CD4-positive, CD25-positive, alpha-beta regulatory T cell (primary cell): ENCODE data around the gene BCKDK. TPM values are rescaled to one million over a fixed set of nuclear protein-coding genes. Genes with fewer than 3 reads are reported as not detected.

Experiments
- ATAC-seq, 2 donors: fragments of 150-1000 bp; cut with Tn5 transposase; one replicate each; pipeline ENCODE4 v1.10.0; 2021; ENCODE audit warnings: low read depth in 2 of 2, moderate number of reproducible peaks in 2 of 2, moderate library complexity in 1 of 2
- DNase-seq, 3 donors: peaks; one replicate each; pipeline versions ENCODE4 v3.0.0 to v3.0.0-alpha.2; 2012 to 2022; ENCODE audit warnings: mixed read lengths in 1 of 3
- H3K27ac ChIP-seq: one replicate; pipeline ENCODE4 v1.7.0; 2013; ENCODE audit warnings: mild to moderate bottlenecking, low read length; ENCODE audit not compliant: insufficient read depth, poor library complexity, severe bottlenecking
- H3K27me3 ChIP-seq: one replicate; pipeline ENCODE4 v1.7.0; 2013; ENCODE audit warnings: low read length; ENCODE audit not compliant: control insufficient read depth, insufficient read depth
- H3K36me3 ChIP-seq: one replicate; pipeline ENCODE4 v1.7.0; 2013; ENCODE audit warnings: mild to moderate bottlenecking, low read length, moderate library complexity; ENCODE audit not compliant: control insufficient read depth, insufficient read depth
- H3K4me1 ChIP-seq: 2 replicates; pipeline ENCODE4 v1.7.0; 2013; ENCODE audit warnings: mild to moderate bottlenecking, low read length; ENCODE audit not compliant: insufficient read depth, control insufficient read depth, poor library complexity, severe bottlenecking
- H3K4me3 ChIP-seq: one replicate; pipeline ENCODE4 v1.7.0; 2013; ENCODE audit warnings: low read depth, mild to moderate bottlenecking, low read length, moderate library complexity
- H3K9me3 ChIP-seq, 2 experiments: 1 replicate in 1 of 2; 2 replicates in 1 of 2; pipeline ENCODE4 v1.7.0; 2013; ENCODE audit warnings: low read length in 2 of 2, mild to moderate bottlenecking in 1 of 2, moderate library complexity in 1 of 2; ENCODE audit not compliant: control insufficient read depth in 2 of 2
- H3K27ac Mint-ChIP-seq, 3 donors: one replicate each; pipeline ENCODE4 v1.8.0; 2020 to 2022; ENCODE audit warnings: mild to moderate bottlenecking in 3 of 3, mixed read lengths in 3 of 3, moderate library complexity in 2 of 3
- H3K27me3 Mint-ChIP-seq: one replicate; pipeline ENCODE4 v1.8.0; 2022; ENCODE audit warnings: mild to moderate bottlenecking, mixed read lengths
- H3K36me3 Mint-ChIP-seq: one replicate; pipeline ENCODE4 v1.8.0; 2020; ENCODE audit warnings: mixed read lengths
- H3K4me1 Mint-ChIP-seq, 4 donors: one replicate each; pipeline ENCODE4 v1.8.0; 2020 to 2022; ENCODE audit warnings: mixed read lengths in 4 of 4, mild to moderate bottlenecking in 1 of 4
- H3K4me3 Mint-ChIP-seq, 4 donors: one replicate each; pipeline ENCODE4 v1.8.0; 2020 to 2022; ENCODE audit warnings: mild to moderate bottlenecking in 4 of 4, mixed read lengths in 4 of 4, moderate library complexity in 3 of 4
- H3K9me3 Mint-ChIP-seq, 7 donors: one replicate each; pipeline ENCODE4 v1.8.0; 2020 to 2022; ENCODE audit warnings: mixed read lengths in 7 of 7, mild to moderate bottlenecking in 3 of 7, moderate library complexity in 2 of 7
- polyA plus RNA-seq, 4 donors: library from polyadenylated mRNA; unstranded; fragments of 300-500 nt; fragmentation: Illumina TruSeq; gene quantifications; one replicate each; pipeline ENCODE4 v1.2.3, GENCODE V29; 2021
- total RNA-seq: library from RNA; stranded (reverse); gene quantifications from one replicate; pipeline ENCODE4 v1.2.3, GENCODE V29; 2022

Gene BCKDK
- total and polyA plus RNA-seq, 5 donors from 2014 or later: 8.2 to 24.7 (median 23.3) TPM

DNA sequence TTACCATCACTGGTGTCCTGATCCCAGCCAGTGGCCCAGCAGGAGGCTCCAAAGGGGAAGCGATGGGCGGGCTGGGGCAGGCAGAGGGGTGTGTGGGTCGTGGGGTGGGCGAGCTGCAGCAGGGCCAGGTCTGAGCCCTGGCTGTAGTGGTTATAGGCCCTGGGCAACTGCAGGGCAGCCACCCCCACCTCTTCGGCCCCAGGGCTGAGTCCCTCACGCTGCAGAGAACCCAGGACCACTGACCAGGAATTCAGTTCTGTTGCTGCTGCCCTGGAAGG lies 21.6 kb upstream of the BCKDK start:
- Mint-ChIP-seq H3K36me3 (peaks cover 3% of the 10 kb centered on the region), H3K4me1 (peaks cover 0 to 8% (median 3%) of the 10 kb centered on the region in 4 donors), H3K27me3 (no peaks in the 10 kb centered on the region), H3K4me3 (peak overlapping the region in 1 of 4 donors; percentile 60), H3K27ac (no peak overlapping the region), H3K9me3 (no peaks in the 10 kb centered on the region)
- peaks cover 2% of the 10 kb centered on the region for H3K4me1 ChIP-seq
- no peak for ATAC-seq
- H3K27me3 ChIP-seq: no peaks in the 10 kb centered on the region
- H3K36me3 ChIP-seq: peaks cover 14% of the 10 kb centered on the region
- H3K4me3 ChIP-seq: no peak overlapping the region
- H3K27ac ChIP-seq: no peak overlapping the region
- DNase-seq: no peak
- no peaks in the 10 kb centered on the region for H3K9me3 ChIP-seq

DNA sequence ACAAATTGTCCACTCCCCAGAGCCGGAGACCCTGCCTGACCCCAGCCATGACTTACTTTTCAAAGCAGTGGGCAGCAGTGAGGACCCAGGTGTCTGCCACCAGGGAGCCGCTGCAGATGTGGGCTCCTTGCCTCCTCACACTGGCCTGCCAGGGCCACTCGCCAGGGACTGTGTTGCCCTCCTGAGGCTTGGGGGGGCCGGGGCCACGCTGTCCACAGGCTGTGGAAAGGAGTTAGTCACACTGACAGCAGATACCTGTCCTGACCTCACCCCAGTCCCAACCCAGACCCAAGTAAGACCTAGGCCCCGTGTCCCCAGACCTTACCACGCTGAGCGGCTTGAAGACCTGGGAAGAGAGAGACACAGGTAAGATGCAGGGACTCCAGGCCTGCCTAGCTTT lies 20.7 kb upstream of the BCKDK start:
- Histone ChIP-seq H3K4me3 (no peak overlapping the region), H3K9me3 (no peaks in the 10 kb centered on the region), H3K4me1 (no peaks in the 10 kb centered on the region), H3K27ac (no peak overlapping the region), H3K36me3 (peaks cover 14% of the 10 kb centered on the region), H3K27me3 (no peaks in the 10 kb centered on the region)
- no peak for ATAC-seq
- peaks cover 0 to 6% (median under 1%) of the 10 kb centered on the region in 4 donors for H3K4me1 Mint-ChIP-seq
- H3K27me3 Mint-ChIP-seq: no peaks in the 10 kb centered on the region
- no peak overlapping the region for H3K27ac Mint-ChIP-seq
- H3K36me3 Mint-ChIP-seq: peaks cover 3% of the 10 kb centered on the region
- no peak for DNase-seq
- no peaks in the 10 kb centered on the region for H3K9me3 Mint-ChIP-seq
- no peak overlapping the region for H3K4me3 Mint-ChIP-seq

DNA sequence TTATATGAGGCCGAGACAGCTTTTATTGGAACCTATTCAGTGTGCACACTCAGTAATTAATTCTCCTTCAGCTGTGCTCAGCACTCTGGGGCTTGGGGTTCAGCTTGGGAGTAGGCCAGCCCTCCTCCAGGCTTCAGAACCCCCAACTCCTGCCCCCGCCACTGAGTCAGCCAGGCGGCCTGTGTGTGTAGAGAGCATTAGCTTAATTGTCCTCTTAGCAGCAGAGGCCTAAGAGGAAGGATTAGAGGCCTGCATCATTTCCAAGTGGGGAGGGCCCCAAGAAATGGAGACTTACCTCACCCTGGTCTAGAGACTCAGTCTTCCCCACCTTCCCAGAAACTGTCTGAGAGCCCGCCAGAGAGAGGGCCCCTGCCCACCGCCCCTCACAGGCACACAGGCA lies 20.2 kb upstream of the BCKDK start:
- peaks cover 3% of the 10 kb centered on the region for H3K36me3 Mint-ChIP-seq
- Histone ChIP-seq H3K4me1 (no peaks in the 10 kb centered on the region), H3K4me3 (no peak overlapping the region), H3K27ac (no peak overlapping the region), H3K27me3 (no peaks in the 10 kb centered on the region), H3K9me3 (no peaks in the 10 kb centered on the region), H3K36me3 (peaks cover 14% of the 10 kb centered on the region)
- DNase-seq (no peak), ATAC-seq (no peak)
- H3K27me3 Mint-ChIP-seq: no peaks in the 10 kb centered on the region
- H3K4me3 Mint-ChIP-seq: no peak overlapping the region
- no peak overlapping the region for H3K27ac Mint-ChIP-seq
- H3K9me3 Mint-ChIP-seq: no peaks in the 10 kb centered on the region
- peaks cover 0 to 9% (median 3%) of the 10 kb centered on the region in 4 donors for H3K4me1 Mint-ChIP-seq

DNA sequence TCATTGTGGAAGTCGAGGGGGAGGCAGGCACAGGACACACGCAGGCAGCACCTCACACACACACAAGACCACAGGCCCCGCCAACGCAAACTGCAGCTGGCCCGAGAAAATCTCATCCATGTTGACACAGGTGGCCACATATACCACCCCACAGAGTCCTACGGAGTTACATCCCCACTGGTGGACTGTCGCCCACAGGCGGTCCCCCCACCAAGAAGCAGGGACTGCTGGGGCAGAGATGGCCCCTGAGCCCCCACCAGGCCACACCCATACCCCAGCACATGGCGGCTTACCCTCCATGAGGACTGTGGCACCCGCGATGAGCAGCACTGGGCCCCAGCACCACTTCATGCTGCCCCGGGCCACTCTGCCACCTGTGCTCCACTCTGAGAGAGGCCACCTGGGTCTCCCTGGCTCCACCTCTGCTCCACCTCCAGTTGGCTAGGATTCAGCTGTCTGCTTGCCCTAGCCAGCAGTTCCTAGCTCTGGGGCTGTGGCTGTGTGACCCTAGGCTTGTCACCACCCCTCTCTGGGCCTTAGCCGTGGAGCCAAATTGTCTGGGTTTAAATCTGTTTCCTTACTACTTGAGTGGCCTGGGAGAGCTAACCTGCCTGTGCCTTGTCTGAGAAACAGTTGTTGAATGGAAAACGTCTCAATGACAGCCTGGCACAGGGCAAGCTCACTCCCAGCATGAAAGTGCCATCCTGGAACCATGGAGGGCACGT lies 19.6 kb upstream of the BCKDK start, which contains the start of gene PRSS53:
PRSS53 (minus strand) TSS at position 485 of the 725 bp plus-strand sequence; CDS start at position 351, 134 bp downstream.
- Histone ChIP-seq H3K4me1 (peaks cover 6% of the 10 kb centered on the region), H3K36me3 (peaks cover 14% of the 10 kb centered on the region), H3K27me3 (no peaks in the 10 kb centered on the region), H3K9me3 (no peaks in the 10 kb centered on the region), H3K27ac (no peak within 1 kb of the TSS), H3K4me3 (no peak within 1 kb of the TSS)
- DNase-seq (no peak), ATAC-seq (no peak)
- no peaks in the 10 kb centered on the region for H3K27me3 Mint-ChIP-seq
- no peaks in the 10 kb centered on the region for H3K36me3 Mint-ChIP-seq
- peaks cover 0 to 11% (median 5%) of the 10 kb centered on the region in 4 donors for H3K4me1 Mint-ChIP-seq
- peak within 1 kb of the TSS in 1 of 4 donors; percentile 38 for H3K4me3 Mint-ChIP-seq
- H3K9me3 Mint-ChIP-seq: no peaks in the 10 kb centered on the region
- no peak within 1 kb of the TSS for H3K27ac Mint-ChIP-seq

DNA sequence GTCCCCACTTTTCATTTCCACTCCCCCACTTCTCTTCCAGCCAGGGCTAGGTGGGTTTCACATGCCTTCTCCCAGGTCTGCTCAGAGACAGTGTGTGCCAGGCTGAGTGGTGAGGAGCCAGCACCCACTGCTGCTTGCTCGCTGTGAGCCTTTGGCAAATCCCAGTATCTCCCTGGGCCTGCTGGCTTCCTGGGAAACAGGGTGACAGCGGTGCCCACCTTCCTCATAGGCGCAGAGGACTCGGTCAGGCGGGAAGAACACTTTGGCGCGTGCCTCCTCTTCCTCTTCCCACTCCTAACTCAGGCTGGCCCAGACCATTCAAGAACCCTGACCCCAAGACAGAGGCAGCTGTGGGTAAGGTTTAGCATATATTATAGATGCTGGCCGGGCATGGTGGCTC lies 19.0 kb upstream of the BCKDK start:
- Mint-ChIP-seq H3K9me3 (peaks cover 0 to under 1% (median 0%) of the 10 kb centered on the region in 7 donors), H3K4me3 (peak overlapping the region in 1 of 4 donors; percentile 38), H3K4me1 (peaks cover 2 to 16% (median 10%) of the 10 kb centered on the region in 4 donors), H3K27ac (no peak overlapping the region), H3K36me3 (no peaks in the 10 kb centered on the region), H3K27me3 (no peaks in the 10 kb centered on the region)
- H3K27me3 ChIP-seq: no peaks in the 10 kb centered on the region
- no peaks in the 10 kb centered on the region for H3K9me3 ChIP-seq
- no peak overlapping the region for H3K4me3 ChIP-seq
- no peak for ATAC-seq
- peaks cover 14% of the 10 kb centered on the region for H3K36me3 ChIP-seq
- no peak overlapping the region for H3K27ac ChIP-seq
- DNase-seq: no peak
- H3K4me1 ChIP-seq: peaks cover 12% of the 10 kb centered on the region

DNA sequence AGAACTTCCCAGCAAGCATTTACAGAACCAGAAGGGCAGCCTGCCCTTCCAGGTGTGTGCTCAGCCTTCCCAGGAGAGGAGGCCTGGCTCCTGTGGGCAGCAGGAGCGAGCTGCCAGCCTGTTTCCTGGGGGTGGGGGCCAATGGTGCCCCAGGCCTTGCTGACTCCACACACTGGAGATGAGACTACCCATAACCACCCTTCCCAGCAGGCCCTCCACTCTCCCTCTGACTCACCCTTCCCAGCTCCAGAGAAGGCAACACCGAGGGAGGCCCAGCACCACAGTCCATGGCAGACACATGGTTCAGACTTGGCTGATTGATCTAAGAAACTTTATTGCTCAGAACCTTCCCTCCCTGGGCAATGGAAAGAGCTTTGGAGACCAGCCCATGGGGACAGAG lies 17.6 kb upstream of the BCKDK start:
- peaks cover 0 to 2% (median 0%) of the 10 kb centered on the region in 7 donors for H3K9me3 Mint-ChIP-seq
- H3K4me3 Mint-ChIP-seq: peak overlapping the region in 2 of 4 donors; percentile 80 to 99
- DNase-seq: no peak
- H3K27me3 Mint-ChIP-seq: no peaks in the 10 kb centered on the region
- Histone ChIP-seq H3K36me3 (peaks cover 14% of the 10 kb centered on the region), H3K4me1 (peaks cover 14% of the 10 kb centered on the region), H3K4me3 (no peak overlapping the region), H3K27me3 (no peaks in the 10 kb centered on the region), H3K27ac (no peak overlapping the region), H3K9me3 (no peaks in the 10 kb centered on the region)
- no peaks in the 10 kb centered on the region for H3K36me3 Mint-ChIP-seq
- peaks cover 6 to 28% (median 17%) of the 10 kb centered on the region in 4 donors for H3K4me1 Mint-ChIP-seq
- peak overlapping the region in 1 of 3 donors; percentile 48 for H3K27ac Mint-ChIP-seq
- ATAC-seq: no peak

DNA sequence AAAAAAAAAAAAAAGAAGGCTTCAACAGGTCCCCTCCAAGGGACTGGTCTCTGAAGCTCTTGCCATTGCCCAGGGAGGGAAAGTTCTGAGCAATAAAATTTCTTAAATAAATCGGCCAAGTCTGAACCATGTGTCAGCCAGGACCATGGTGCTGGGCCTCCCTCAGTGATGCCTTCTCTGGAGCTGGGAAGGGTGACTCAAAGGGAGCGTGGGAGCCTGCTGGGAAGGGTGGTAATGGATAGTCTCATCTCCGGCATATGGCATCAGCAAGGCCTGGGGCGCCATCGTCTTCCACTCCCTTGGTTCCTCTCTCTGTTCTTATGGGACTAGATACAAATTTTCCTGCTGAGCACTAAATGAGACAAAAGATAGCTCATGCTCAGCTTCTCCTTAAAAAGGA lies 15.9 kb upstream of the BCKDK start:
- Mint-ChIP-seq H3K27ac (no peak overlapping the region), H3K4me3 (peak overlapping the region; percentile 12 to 99 (median 41))

More for the DNA sequence above, 15.9 kb upstream of the BCKDK start:
- ATAC-seq (no peak), DNase-seq (no peak)
- no peaks in the 10 kb centered on the region for H3K9me3 ChIP-seq
- H3K4me1 ChIP-seq: peaks cover 14% of the 10 kb centered on the region
- Mint-ChIP-seq H3K36me3 (no peaks in the 10 kb centered on the region), H3K27me3 (no peaks in the 10 kb centered on the region), H3K4me1 (peaks cover 10 to 36% (median 20%) of the 10 kb centered on the region in 4 donors), H3K9me3 (peaks cover 0 to 2% (median 0%) of the 10 kb centered on the region in 7 donors)
- no peak overlapping the region for H3K4me3 ChIP-seq
- H3K27me3 ChIP-seq: no peaks in the 10 kb centered on the region
- no peak overlapping the region for H3K27ac ChIP-seq
- H3K36me3 ChIP-seq: peaks cover 14% of the 10 kb centered on the region
